ENCODE measurements around the gene TOPBP1. TPM values are rescaled to one million over a fixed set of nuclear protein-coding genes. Genes with fewer than 3 reads are reported as not detected.

The TOPBP1 gene
- total and polyA plus RNA-seq, 2 of the 8 experiments (the other 6 are each of a cell fraction or from before 2014, with no cell fraction given), result 19.7 to 35.9 TPM

GRCh38 chr3:133691273-133692107, 29.7 kb upstream of the TOPBP1 start:
- Histone ChIP-seq H4K5ac (ENCODE audit: insufficient read length, low read depth, low read length) (no peak overlapping the region), H3K4me2 (ENCODE audit: insufficient read depth in 1 of 2, low read depth in 2 of 2, low read length in 2 of 2) (no peak overlapping the region), H3K79me1 (ENCODE audit: low read depth, low read length) (no peaks in the 10 kb centered on the region), H3K27me3 (replicated peaks in 1 of 4; ENCODE audit: control insufficient read depth in 3 of 4, extremely low read depth in 1 of 4, insufficient read depth in 3 of 4, low read length in 3 of 4) (no peaks in the 10 kb centered on the region), H3K23ac (ENCODE audit: insufficient read length) (no peak overlapping the region), H2BK120ac (replicated peaks; ENCODE audit: low read depth, low read length) (no peak overlapping the region), H3K9ac (replicated peaks in 1 of 4; ENCODE audit: extremely low read depth in 1 of 4, low read depth in 3 of 4, low read length in 3 of 4) (no peak overlapping the region; a peak in 1 of 7 replicates), H3K4me3 (ENCODE audit: extremely low read depth in 1 of 4, insufficient read depth in 2 of 4, low read depth in 3 of 4, low read length in 4 of 4) (no peak overlapping the region), H3K79me2 (ENCODE audit: control insufficient read depth in 1 of 2, insufficient read depth in 2 of 2, low read length in 2 of 2) (no peaks in the 10 kb centered on the region), H3K36me3 (ENCODE audit: control insufficient read depth in 2 of 4, insufficient read depth in 4 of 4, low read length in 3 of 4) (no peaks in the 10 kb centered on the region), H3K9me3 (ENCODE audit: insufficient read depth in 2 of 2, low read depth in 1 of 2, low read length in 1 of 2) (no peaks in the 10 kb centered on the region), H4K91ac (replicated peaks; ENCODE audit: insufficient read length, low read length) (no peak overlapping the region), H3K4ac (replicated peaks; ENCODE audit: insufficient read length, low read depth, low read length) (no peak overlapping the region), H4K8ac (ENCODE audit: extremely low read depth, insufficient read depth, low read length) (peak overlapping the region; percentile 12), H2BK5ac (ENCODE audit: low read depth, low read length) (no peak overlapping the region), H2AFZ (ENCODE audit: low read length) (no peak overlapping the region), H2BK15ac (ENCODE audit: low read length) (no peak overlapping the region), H2BK20ac (ENCODE audit: low read length) (no peak overlapping the region), H3K4me1 (replicated peaks in 1 of 4; ENCODE audit: control insufficient read depth in 3 of 4, insufficient read depth in 4 of 4, low read length in 3 of 4) (no peaks in the 10 kb centered on the region), H2BK12ac (ENCODE audit: low read depth, low read length) (no peak overlapping the region), H3K23me2 (ENCODE audit: low read depth, low read length) (no peaks in the 10 kb centered on the region), H4K20me1 (replicated peaks in 1 of 2; ENCODE audit: control insufficient read depth in 1 of 2, insufficient read depth in 2 of 2, low read length in 2 of 2) (no peaks in the 10 kb centered on the region), H3K27ac (ENCODE audit: low read depth, low read length) (no peak overlapping the region), H3K18ac (ENCODE audit: extremely low read depth, low read length) (no peak overlapping the region), H3K56ac (replicated peaks; ENCODE audit: insufficient read length, low read depth, low read length) (no peak overlapping the region), H2AK5ac (ENCODE audit: low read depth, low read length) (no peak overlapping the region), H3K14ac (ENCODE audit: insufficient read length) (no peak overlapping the region)
- TF ChIP-seq PHF8 (conservative IDR thresholded peaks at IDR 0.05; ENCODE audit: low read depth, low read length) (no peak), EGR1 (IDR thresholded peaks at IDR 0.05; ENCODE audit: borderline replicate concordance, low read depth, low read length) (no peak), TAF1 (IDR thresholded peaks at IDR 0.05; ENCODE audit: low read depth, low read length) (no peak), TEAD4 (IDR thresholded peaks at IDR 0.05; ENCODE audit: low read depth, low read length) (no peak), POLR2A (IDR thresholded peaks at IDR 0.05; ENCODE audit: control extremely low read depth in 1 of 2, low read depth in 2 of 2, low read length in 2 of 2) (no peak), BACH1 (IDR thresholded peaks at IDR 0.05; ENCODE audit: low read length) (no peak), BRCA1 (IDR thresholded peaks at IDR 0.05; ENCODE audit: low read depth, low read length) (no peak), E2F6 (IDR thresholded peaks at IDR 0.05) (no peak), CREB1 (IDR thresholded peaks at IDR 0.05) (no peak)
- POLR2A ChIA-PET (ENCODE audit: partially characterized antibody), result no interaction called here
- DNase-seq (ENCODE audit: low read depth in 1 of 2, low spot score in 2 of 2) (no peak), FAIRE-seq (no peak)
- WGBS, 2 experiments (ENCODE audit: extremely low coverage in 1 of 2, insufficient coverage in 1 of 2, insufficient read length in 1 of 2, insufficient replicate concordance in 2 of 2, low coverage in 1 of 2, low lambda C conversion rate in 2 of 2, missing lambda C conversion rate in 1 of 2), result 76% methylated on average over 6 of the region's 6 CpGs; no CpG with 5 or more reads in 1 of the 2 experiments
- CTCF ChIA-PET (ENCODE audit: partially characterized antibody), result interaction anchor here (1.1 to 1.5 kb wide), 2 partner anchors 9 to 18 kb away, joined by 3 read pairs; no protein-coding TSS in a partner anchor

Measured in H1 (cell line).